ENCODE results near the gene PLXNA3. TPM values are rescaled to one million over a fixed set of nuclear protein-coding genes. Genes with fewer than 3 reads are reported as not detected.

The PLXNA3 gene
- total and polyA plus RNA-seq, 2 experiments from 2014 or later: 2.7 to 5.4 TPM

GRCh38 chrX:154457491-154458115 is 478 bp upstream of the PLXNA3 start:
- H3K79me2 ChIP-seq (replicated peaks; ENCODE audit: insufficient read depth): no peaks in the 10 kb centered on the region
- no peak overlapping the region for H3K27ac ChIP-seq (ENCODE audit: low read depth)
- no peaks in the 10 kb centered on the region; the same call in 1 of the 2 replicates for H3K27me3 ChIP-seq (ENCODE audit: insufficient read depth)
- H2AFZ ChIP-seq: no peak overlapping the region
- DNase-seq (ENCODE audit: low spot score): peak; percentile 80
- H3F3A ChIP-seq (replicated peaks; ENCODE audit: low read depth): no peaks in the 10 kb centered on the region
- Mint-ChIP-seq H3K27me3 (ENCODE audit: insufficient read depth, low read depth, poor library complexity) (peaks cover 6% of the 10 kb centered on the region), H3K4me1 (no peaks in the 10 kb centered on the region; the same call in 2 of the 3 replicates), H3K4me3 (peak overlapping the region; percentile 82), H3K36me3 (ENCODE audit: low read depth) (peaks cover 8% of the 10 kb centered on the region; the same call in 2 of the 3 replicates), H3K9me3 (no peaks in the 10 kb centered on the region), H3K27ac (no peak overlapping the region; the same call in 1 of the 2 replicates)
- no peaks in the 10 kb centered on the region for H3K36me3 ChIP-seq (ENCODE audit: insufficient read depth)
- no peaks in the 10 kb centered on the region for H3K4me1 ChIP-seq (ENCODE audit: insufficient read depth)
- no peaks in the 10 kb centered on the region for H3K9me2 ChIP-seq (ENCODE audit: insufficient read depth)
- ATAC-seq: peak; percentile 63
- no peak for TF ChIP-seq STAT1 (IDR thresholded peaks at IDR 0.05; ENCODE audit: unreplicated experiment)
- no peak for TF ChIP-seq JUNB (IDR thresholded peaks at IDR 0.05; ENCODE audit: unreplicated experiment)
- TF ChIP-seq ZNF331 (CRISPR knock-in tag; IDR thresholded peaks at IDR 0.05; ENCODE audit: low read depth): no peak
- no peak for TF ChIP-seq EZH2 (IDR thresholded peaks at IDR 0.05; ENCODE audit: low read depth, unreplicated experiment)
- TF ChIP-seq NANOG (IDR thresholded peaks at IDR 0.05; ENCODE audit: borderline replicate concordance): no peak
- no peak for TF ChIP-seq ZNF114 (CRISPR knock-in tag; IDR thresholded peaks at IDR 0.05)
- H3K4me3 ChIP-seq: peak overlapping the region; percentile 34
- H4K20me1 ChIP-seq (replicated peaks; ENCODE audit: insufficient read depth): no peaks in the 10 kb centered on the region
- peak overlapping the region; percentile 43 for H3K4me2 ChIP-seq

GRCh38 chrX:154458954-154459778 is 1.1 kb downstream of the PLXNA3 start:
- no peak overlapping the region for H2AFZ ChIP-seq
- no peak for TF ChIP-seq STAT1 (IDR thresholded peaks at IDR 0.05; ENCODE audit: unreplicated experiment)
- TF ChIP-seq CTCF (conservative IDR thresholded peaks at IDR 0.05; ENCODE audit: low read depth in 2 of 2): no peak
- TF ChIP-seq NANOG (IDR thresholded peaks at IDR 0.05; ENCODE audit: borderline replicate concordance): no peak
- TF ChIP-seq REST (IDR thresholded peaks at IDR 0.05; ENCODE audit: unreplicated experiment): no peak
- TF ChIP-seq CREB1 (CRISPR knock-in tag; IDR thresholded peaks at IDR 0.05; ENCODE audit: low read depth): no peak
- no peak for TF ChIP-seq JUNB (IDR thresholded peaks at IDR 0.05; ENCODE audit: unreplicated experiment)
- no peak for TF ChIP-seq EZH2phosphoT487 (IDR thresholded peaks at IDR 0.05; ENCODE audit: unreplicated experiment)
- no peak for TF ChIP-seq EZH2 (IDR thresholded peaks at IDR 0.05; ENCODE audit: low read depth, unreplicated experiment)
- no peak for TF ChIP-seq ZNF114 (CRISPR knock-in tag; IDR thresholded peaks at IDR 0.05)

More at GRCh38 chrX:154458954-154459778, 1.1 kb downstream of the PLXNA3 start:
- Mint-ChIP-seq H3K36me3 (ENCODE audit: low read depth) (peaks cover 13% of the 10 kb centered on the region; the same call in 2 of the 3 replicates), H3K27me3 (ENCODE audit: insufficient read depth, low read depth, poor library complexity) (peaks cover 5% of the 10 kb centered on the region), H3K9me3 (no peaks in the 10 kb centered on the region), H3K4me1 (no peaks in the 10 kb centered on the region; the same call in 2 of the 3 replicates), H3K4me3 (peak overlapping the region; percentile 75), H3K27ac (no peak overlapping the region)
- Histone ChIP-seq H3K27me3 (ENCODE audit: insufficient read depth) (no peaks in the 10 kb centered on the region; the same call in 1 of the 2 replicates), H3K36me3 (ENCODE audit: insufficient read depth) (no peaks in the 10 kb centered on the region), H3K79me2 (replicated peaks; ENCODE audit: insufficient read depth) (no peaks in the 10 kb centered on the region), H3K4me1 (ENCODE audit: insufficient read depth) (no peaks in the 10 kb centered on the region), H3K9me2 (ENCODE audit: insufficient read depth) (no peaks in the 10 kb centered on the region), H3K4me2 (peak overlapping the region; percentile 76), H3F3A (replicated peaks; ENCODE audit: low read depth) (no peaks in the 10 kb centered on the region), H4K20me1 (replicated peaks; ENCODE audit: insufficient read depth) (no peaks in the 10 kb centered on the region), H3K27ac (ENCODE audit: low read depth) (no peak overlapping the region), H3K4me3 (peak overlapping the region; percentile 59)
- ATAC-seq (peak; percentile 47), DNase-seq (ENCODE audit: low spot score) (no peak)

Data from GM23338 (cell line).